Right lobe of liver (tissue), 6 donors: ENCODE measurements around the gene FASTK. TPM values are rescaled to one million over a fixed set of nuclear protein-coding genes. Genes with fewer than 3 reads are reported as not detected.
"Not testable (repeated sequence)": the region's sequence is repeated elsewhere in the genome, so short reads cannot be mapped to it uniquely, and the experiment has no call there.

Experiments
- ATAC-seq, 4 donors: fragments of 200-7000 bp; cut with Tn5 transposase; one replicate each; pipeline ENCODE4 v1.9.1; 2020; ENCODE audit warnings: mild to moderate bottlenecking in 4 of 4, moderate library complexity in 4 of 4
- DNase-seq, 3 donors: peaks; one replicate each; pipeline ENCODE4 v3.0.0-alpha.2; 2020
- H3K27ac ChIP-seq, 3 donors: fragments of 200-600 bp; one replicate each; pipeline ENCODE4 v1.8.0; 2022
- H3K27me3 ChIP-seq, 2 donors: fragments of 200-600 bp; one replicate each; pipeline ENCODE4 v1.8.0; 2022
- H3K36me3 ChIP-seq, 4 donors: fragments of 200-600 bp; sonication (generic) in 1 of 4; one replicate each; pipeline versions ENCODE4 v1.5.1 to v1.8.0; 2017 to 2022; ENCODE audit warnings: control low read depth in 1 of 4
- H3K4me1 ChIP-seq, 4 donors: fragments of 200-600 bp; sonication (generic) in 1 of 4; one replicate each; pipeline versions ENCODE4 v1.5.1 to v1.8.0; 2017 to 2022; ENCODE audit warnings: control low read depth in 1 of 4
- H3K4me3 ChIP-seq, 3 donors: fragments of 200-600 bp; one replicate each; pipeline ENCODE4 v1.8.0; 2022
- H3K9me3 ChIP-seq, 4 donors: fragments of 200-600 bp; sonication (generic) in 1 of 4; one replicate each; pipeline versions ENCODE4 v1.5.1 to v1.8.0; 2017 to 2022; ENCODE audit warnings: control low read depth in 1 of 4
- CTCF ChIP-seq, 4 donors: fragments of 200-600 bp in 3 of 4; fragments of 450-650 bp in 1 of 4; IDR thresholded peaks; one replicate each; pipeline versions ENCODE4 v1.5.1 to v1.8.0; 2016 to 2022; ENCODE audit warnings: antibody characterized with exemption in 4 of 4, mild to moderate bottlenecking in 2 of 4
- POLR2A ChIP-seq: fragments of 450-650 bp; IDR thresholded peaks from one replicate; pipeline ENCODE4 v1.6.1; 2017; ENCODE audit warnings: antibody characterized with exemption, mild to moderate bottlenecking
- WGBS: methylation state at CpG from one replicate; pipeline ENCODE4 v1.1.6; 2018; ENCODE audit warnings: low coverage, low lambda C conversion rate; ENCODE audit not compliant: insufficient coverage; ENCODE audit errors: missing lambda C conversion rate; 5-methylcytosine and 5-hydroxymethylcytosine counted together
- intact Hi-C, 2 donors: fragments of 100-400 bp; cut with DNase I; formaldehyde crosslinking; loops; one replicate each; pipeline versions ENCODE4 v1.11.2 to v1.14.1; 2022
- total RNA-seq, 6 experiments: library from RNA; depleted of rRNA in 2 of 6; stranded (reverse); fragments of >200 nt in 2 of 6; fragmentation: NEBNext Ultra II Directional in 3 of 6; extraction: Animal tissue kit (Norgen Biotek cat#: 25700) in 3 of 6; gene quantifications; one replicate each; pipeline versions ENCODE4 v1.1.0 to v1.2.4, GENCODE V29; 2016 to 2023
- donor health status: DM: no; HTN: yes; CAD: no.
- donor health status: DM: no; HTN: no; CAD: no.
- donor health status: DM: no; HTN: no; CAD: no.
- donor health status: DM: no; HTN: yes; CAD: no.
- donor health status: DM: no; HTN: yes; CAD: no.

The FASTK gene
- total RNA-seq, 6 experiments from 2014 or later = 33.4 to 48.8 (median 43.9) TPM

- Histone ChIP-seq H3K27me3 (no peaks in the 10 kb centered on the region), H3K4me1 (peaks cover 0 to 2% (median 0%) of the 10 kb centered on the region in 4 donors), H3K36me3 (no peaks in the 10 kb centered on the region), H3K4me3 (no peak overlapping the region), H3K9me3 (no peaks in the 10 kb centered on the region), H3K27ac (no peak overlapping the region)
- TF ChIP-seq CTCF (IDR thresholded peaks at IDR 0.05) = no peak
- no peak for TF ChIP-seq POLR2A
- 93% methylated on average over 7 of the region's 20 CpGs for WGBS
- DNase-seq (no peak), ATAC-seq (no peak)
- intact Hi-C loops = no loop called here
Observed at GRCh38 chr7:151043959-151044358, 36.6 kb downstream of the FASTK start.

GRCh38 chr7:151043449-151043848 lies 37.2 kb downstream of the FASTK start:
- DNase-seq, intact Hi-C loops, H3K4me1 ChIP-seq, H3K36me3 ChIP-seq, H3K4me3 ChIP-seq, H3K9me3 ChIP-seq, H3K27me3 ChIP-seq, H3K27ac ChIP-seq, ATAC-seq: not testable (repeated sequence)
- 93% methylated on average over 9 of the region's 10 CpGs for WGBS

- peaks cover 0 to 1% (median 0%) of the 10 kb centered on the region in 4 donors for H3K36me3 ChIP-seq
- H3K4me3 ChIP-seq = no peak overlapping the region
- 93% methylated on average over 10 of the region's 30 CpGs for WGBS
- ATAC-seq (no peak), DNase-seq (no peak)
- H3K4me1 ChIP-seq = peaks cover 0 to 5% (median 0%) of the 10 kb centered on the region in 4 donors
- no peaks in the 10 kb centered on the region for H3K27me3 ChIP-seq
- intact Hi-C loops = no loop called here
- no peak overlapping the region for H3K27ac ChIP-seq
- no peak for TF ChIP-seq POLR2A
- no peak for TF ChIP-seq CTCF (IDR thresholded peaks at IDR 0.05)
- no peaks in the 10 kb centered on the region for H3K9me3 ChIP-seq
Observed at GRCh38 chr7:151040616-151041375, 39.8 kb downstream of the FASTK start.

GRCh38 chr7:151039850-151040548 lies 40.6 kb downstream of the FASTK start:
- no peaks in the 10 kb centered on the region for H3K9me3 ChIP-seq
- WGBS = 62% methylated on average over 8 of the region's 18 CpGs
- TF ChIP-seq POLR2A (no peak), CTCF (IDR thresholded peaks at IDR 0.05) (no peak)
- H3K27ac ChIP-seq = no peak overlapping the region
- peaks cover 0 to 5% (median 0%) of the 10 kb centered on the region in 4 donors for H3K4me1 ChIP-seq
- ATAC-seq (peak in 2 of 4 donors; percentile 4 to 8), DNase-seq (no peak)
- H3K36me3 ChIP-seq = peaks cover 0 to 7% (median 2%) of the 10 kb centered on the region in 4 donors
- intact Hi-C loops = no loop called here
- no peaks in the 10 kb centered on the region for H3K27me3 ChIP-seq
- no peak overlapping the region for H3K4me3 ChIP-seq
